Calu3 (cell line): ENCODE results near the gene CDH13. TPM values are rescaled to one million over a fixed set of nuclear protein-coding genes. Genes with fewer than 3 reads are reported as not detected.

ENCODE experiments used
- BruUV-seq: library from RNA; stranded (reverse); fragments of 400-500 nt; replicated peaks from 2 replicates; lab custom pipeline; 2021; lab: Mats Ljungman, UMichigan
- CTCF ChIA-PET: fragments of 300-600 bp; sonication (Branson Sonifier 250); formaldehyde crosslinking; loops from one replicate; lab custom pipeline; 2022; ENCODE audit warnings: antibody characterized with exemption; lab: Charles Lee
- DNase-seq: peaks from one replicate; pipeline ENCODE4 v3.0.0; 2022
- H3K27ac Mint-ChIP-seq: one replicate; pipeline ENCODE4 v1.8.0; 2022; ENCODE audit warnings: mixed read lengths; ENCODE audit not compliant: unreplicated experiment
- H3K27me3 Mint-ChIP-seq: one replicate; pipeline ENCODE4 v1.8.0; 2022; ENCODE audit warnings: mixed read lengths; ENCODE audit not compliant: unreplicated experiment
- H3K36me3 Mint-ChIP-seq: one replicate; pipeline ENCODE4 v1.8.0; 2022; ENCODE audit warnings: mild to moderate bottlenecking, moderate library complexity, mixed read lengths; ENCODE audit not compliant: insufficient read depth, unreplicated experiment
- H3K4me1 Mint-ChIP-seq: one replicate; pipeline ENCODE4 v1.8.0; 2022; ENCODE audit warnings: mild to moderate bottlenecking, low read depth, mixed read lengths; ENCODE audit not compliant: unreplicated experiment
- H3K4me3 Mint-ChIP-seq: one replicate; pipeline ENCODE4 v1.8.0; 2022; ENCODE audit warnings: mild to moderate bottlenecking, low read depth, moderate library complexity, mixed read lengths; ENCODE audit not compliant: unreplicated experiment
- H3K9me3 Mint-ChIP-seq: one replicate; pipeline ENCODE4 v1.8.0; 2022; ENCODE audit warnings: low read depth, mixed read lengths; ENCODE audit not compliant: unreplicated experiment
- intact Hi-C: fragments of 100-400 bp; cut with micrococcal nuclease; formaldehyde crosslinking; loops from one replicate; pipeline ENCODE4 v1.10.0; 2022; ENCODE audit not compliant: unreplicated experiment
- total RNA-seq: library from RNA; stranded (reverse); gene quantifications from 2 replicates; pipeline ENCODE4 v1.2.3, GENCODE V29; 2022
- TF ChIP-seq, protein P1 (sequence below): fragments of 200-600 bp; IDR thresholded peaks from one replicate; pipeline ENCODE4 v1.8.0; 2022; ENCODE audit warnings: antibody characterized with exemption; ENCODE audit not compliant: unreplicated experiment

Gene CDH13
- total RNA-seq, 1 experiment from 2014 or later: not detected

- H3K36me3 Mint-ChIP-seq: no peaks in the 10 kb centered on the region
- H3K4me3 Mint-ChIP-seq: no peak overlapping the region
- DNase-seq: no peak
- H3K27me3 Mint-ChIP-seq: no peaks in the 10 kb centered on the region
- CTCF ChIA-PET: no interaction called here
- peaks cover 11% of the 10 kb centered on the region for H3K9me3 Mint-ChIP-seq
- BruUV-seq: no TSS peak
- intact Hi-C loops: no loop called here
- TF ChIP-seq, protein P1, sequence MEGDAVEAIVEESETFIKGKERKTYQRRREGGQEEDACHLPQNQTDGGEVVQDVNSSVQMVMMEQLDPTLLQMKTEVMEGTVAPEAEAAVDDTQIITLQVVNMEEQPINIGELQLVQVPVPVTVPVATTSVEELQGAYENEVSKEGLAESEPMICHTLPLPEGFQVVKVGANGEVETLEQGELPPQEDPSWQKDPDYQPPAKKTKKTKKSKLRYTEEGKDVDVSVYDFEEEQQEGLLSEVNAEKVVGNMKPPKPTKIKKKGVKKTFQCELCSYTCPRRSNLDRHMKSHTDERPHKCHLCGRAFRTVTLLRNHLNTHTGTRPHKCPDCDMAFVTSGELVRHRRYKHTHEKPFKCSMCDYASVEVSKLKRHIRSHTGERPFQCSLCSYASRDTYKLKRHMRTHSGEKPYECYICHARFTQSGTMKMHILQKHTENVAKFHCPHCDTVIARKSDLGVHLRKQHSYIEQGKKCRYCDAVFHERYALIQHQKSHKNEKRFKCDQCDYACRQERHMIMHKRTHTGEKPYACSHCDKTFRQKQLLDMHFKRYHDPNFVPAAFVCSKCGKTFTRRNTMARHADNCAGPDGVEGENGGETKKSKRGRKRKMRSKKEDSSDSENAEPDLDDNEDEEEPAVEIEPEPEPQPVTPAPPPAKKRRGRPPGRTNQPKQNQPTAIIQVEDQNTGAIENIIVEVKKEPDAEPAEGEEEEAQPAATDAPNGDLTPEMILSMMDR: no peak
- H3K27ac Mint-ChIP-seq: no peak overlapping the region
- no peaks in the 10 kb centered on the region for H3K4me1 Mint-ChIP-seq
These were observed 336.9 kb downstream of the CDH13 start for GRCh38 chr16:82963653-82964052.

GRCh38 chr16:82965808-82966207, 339.0 kb downstream of the CDH13 start:
- TF ChIP-seq, protein P1: no peak
- Mint-ChIP-seq H3K9me3 (peaks cover 7% of the 10 kb centered on the region), H3K4me3 (no peak overlapping the region), H3K36me3 (no peaks in the 10 kb centered on the region), H3K27me3 (no peaks in the 10 kb centered on the region), H3K27ac (no peak overlapping the region), H3K4me1 (no peaks in the 10 kb centered on the region)
- intact Hi-C loops: no loop called here
- BruUV-seq: no TSS peak
- no peak for DNase-seq
- CTCF ChIA-PET: interaction anchor here (0.5 kb wide), 1 partner anchor 130 kb away, joined by 3 read pairs; no protein-coding TSS in a partner anchor

DNA sequence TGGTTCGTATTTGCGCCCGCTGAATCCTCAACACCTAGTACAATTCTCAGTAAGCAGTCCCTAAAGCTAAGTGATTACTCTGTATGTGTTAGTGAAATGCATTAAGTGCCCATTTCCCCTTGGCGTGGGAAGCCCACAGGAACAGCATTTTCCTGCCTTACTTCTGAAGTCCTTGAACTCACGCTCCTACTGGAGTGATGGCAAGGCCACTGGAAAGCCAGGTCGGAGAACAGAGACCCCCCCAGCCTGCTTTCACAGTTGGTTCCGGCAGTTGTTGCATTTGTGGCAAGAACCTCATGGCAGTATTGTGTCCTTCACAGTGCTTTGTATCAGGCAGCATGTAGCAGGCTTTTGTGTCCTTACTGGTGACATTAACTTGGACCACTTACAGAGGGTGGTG, 340.7 kb downstream of the CDH13 start:
- H3K4me3 Mint-ChIP-seq: no peak overlapping the region
- CTCF ChIA-PET: interaction anchor here (0.7 kb wide), 1 partner anchor 398 kb away, joined by 3 read pairs; no protein-coding TSS in a partner anchor
- intact Hi-C loops: no loop called here
- no peaks in the 10 kb centered on the region for H3K36me3 Mint-ChIP-seq
- no peak overlapping the region for H3K27ac Mint-ChIP-seq
- H3K9me3 Mint-ChIP-seq: peaks cover 10% of the 10 kb centered on the region
- TF ChIP-seq, protein P1: no peak
- no peaks in the 10 kb centered on the region for H3K4me1 Mint-ChIP-seq
- BruUV-seq: no TSS peak
- DNase-seq: no peak
- no peaks in the 10 kb centered on the region for H3K27me3 Mint-ChIP-seq

GRCh38 chr16:82971126-82971525, 344.4 kb downstream of the CDH13 start:
- no peaks in the 10 kb centered on the region for H3K36me3 Mint-ChIP-seq
- H3K27me3 Mint-ChIP-seq: no peaks in the 10 kb centered on the region
- TF ChIP-seq, protein P1: no peak

More at GRCh38 chr16:82971126-82971525, 344.4 kb downstream of the CDH13 start:
- intact Hi-C loops: no loop called here
- peaks cover 14% of the 10 kb centered on the region for H3K9me3 Mint-ChIP-seq
- no peaks in the 10 kb centered on the region for H3K4me1 Mint-ChIP-seq
- BruUV-seq: no TSS peak
- DNase-seq: no peak
- no peak overlapping the region for H3K4me3 Mint-ChIP-seq
- no peak overlapping the region for H3K27ac Mint-ChIP-seq
- CTCF ChIA-PET: no interaction called here
